ENCODE data around the gene COQ4.

GRCh38 chr9:128339761-128340690, 17.4 kb downstream of the COQ4 start, which contains the start of gene SLC27A4:
- TF ChIP-seq CTCF (IDR thresholded peaks at IDR 0.05; ENCODE audit: low read length) (no peak), EZH2phosphoT487 (IDR thresholded peaks at IDR 0.05; ENCODE audit: low read length) (no peak), EZH2 (optimal IDR thresholded peaks at IDR 0.05; ENCODE audit: low read depth, low read length) (no peak)

Data from MM.1S (cell line).